ENCODE data around the gene HSD11B1L.

HSD11B1L gene

GRCh38 chr19:5666921-5667610, 13.8 kb upstream of the HSD11B1L start:
- H3K4me3 ChIP-seq (ENCODE audit: low read depth, low read length): no peak overlapping the region

- H3K4me3 ChIP-seq (ENCODE audit: low read depth, low read length): no peak overlapping the region
Measured at GRCh38 chr19:5667751-5668271, 13.0 kb upstream of the HSD11B1L start.

GRCh38 chr19:5669212-5669611, 11.6 kb upstream of the HSD11B1L start:
- H3K4me3 ChIP-seq (ENCODE audit: low read depth, low read length): no peak overlapping the region

- no peak overlapping the region for H3K4me3 ChIP-seq (ENCODE audit: low read depth, low read length)
Measured at GRCh38 chr19:5671600-5671999, 9.2 kb upstream of the HSD11B1L start.

GRCh38 chr19:5672708-5673459, 7.9 kb upstream of the HSD11B1L start:
- no peak overlapping the region for H3K4me3 ChIP-seq (ENCODE audit: low read depth, low read length)

GRCh38 chr19:5673752-5674151, 7.1 kb upstream of the HSD11B1L start:
- H3K4me3 ChIP-seq (ENCODE audit: low read depth, low read length): no peak overlapping the region

- H3K4me3 ChIP-seq (ENCODE audit: low read depth, low read length): no peak overlapping the region
Measured at GRCh38 chr19:5674714-5675113, 6.1 kb upstream of the HSD11B1L start.

GRCh38 chr19:5676105-5676771, 4.6 kb upstream of the HSD11B1L start:
- no peak overlapping the region for H3K4me3 ChIP-seq (ENCODE audit: low read depth, low read length)

GRCh38 chr19:5676772-5677105, 4.1 kb upstream of the HSD11B1L start:
- H3K4me3 ChIP-seq (ENCODE audit: low read depth, low read length): no peak overlapping the region

GRCh38 chr19:5677136-5677535, 3.7 kb upstream of the HSD11B1L start:
- no peak overlapping the region for H3K4me3 ChIP-seq (ENCODE audit: low read depth, low read length)

GRCh38 chr19:5677580-5677979, 3.2 kb upstream of the HSD11B1L start:
- H3K4me3 ChIP-seq (ENCODE audit: low read depth, low read length): no peak overlapping the region

- H3K4me3 ChIP-seq (ENCODE audit: low read depth, low read length): no peak overlapping the region
Measured at GRCh38 chr19:5678071-5678718, 2.6 kb upstream of the HSD11B1L start.

GRCh38 chr19:5679289-5680083, 1.3 kb upstream of the HSD11B1L start:
- H3K4me3 ChIP-seq (ENCODE audit: low read depth, low read length): peak overlapping the region; percentile 74

GRCh38 chr19:5680084-5680436, 767 bp upstream of the HSD11B1L start:
- peak overlapping the region; percentile 74 for H3K4me3 ChIP-seq (ENCODE audit: low read depth, low read length)

GRCh38 chr19:5681391-5682106, 722 bp downstream of the HSD11B1L start:
- peak overlapping the region; percentile 74 for H3K4me3 ChIP-seq (ENCODE audit: low read depth, low read length)

GRCh38 chr19:5682107-5682482, 1.3 kb downstream of the HSD11B1L start:
- no peak overlapping the region for H3K4me3 ChIP-seq (ENCODE audit: low read depth, low read length)

- no peak overlapping the region for H3K4me3 ChIP-seq (ENCODE audit: low read depth, low read length)
Measured at GRCh38 chr19:5683177-5683886, 2.5 kb downstream of the HSD11B1L start.

- H3K4me3 ChIP-seq (ENCODE audit: low read depth, low read length): no peak overlapping the region
Measured at GRCh38 chr19:5684694-5685430, 4.0 kb downstream of the HSD11B1L start.

- H3K4me3 ChIP-seq (ENCODE audit: low read depth, low read length): peak overlapping the region; percentile 58
Measured at GRCh38 chr19:5686326-5686646, 5.5 kb downstream of the HSD11B1L start.

Data from iPS-11a (cell line).